ENCODE measurements around the gene SETD1B.

DNA sequence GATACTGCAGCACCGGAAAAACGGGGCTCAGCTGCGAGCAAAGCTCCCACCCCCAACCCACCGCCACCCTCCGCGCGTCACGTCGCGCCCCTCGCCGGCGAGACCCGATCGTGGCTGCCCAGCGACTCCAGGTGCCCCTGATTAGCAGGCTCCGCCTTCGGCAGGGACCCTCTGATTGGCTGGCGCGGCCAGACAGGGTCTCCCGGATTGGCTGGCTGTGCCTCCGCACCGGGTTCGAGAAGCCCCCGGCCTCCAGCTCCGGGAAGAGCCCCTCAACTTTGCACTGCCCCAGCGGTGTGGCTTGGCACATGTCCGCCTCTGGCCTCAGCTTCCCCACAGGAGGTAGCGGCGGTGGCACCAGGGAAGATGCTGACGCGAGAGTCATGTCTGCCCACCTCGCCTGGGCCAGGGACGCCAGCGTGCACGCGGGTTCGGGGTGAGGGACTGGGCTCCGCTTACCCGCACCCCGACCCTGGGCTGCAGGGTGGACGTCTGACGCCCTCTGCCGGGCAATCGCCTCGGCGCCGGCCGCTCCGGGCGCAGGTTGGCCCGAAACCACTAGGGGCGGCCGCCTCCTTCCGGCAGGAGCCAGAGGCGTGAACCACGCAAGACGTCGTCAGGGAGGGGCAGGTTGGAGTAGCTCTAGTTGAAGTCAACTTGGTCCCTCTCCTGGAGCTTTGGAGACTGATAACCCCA lies 9.8 kb upstream of the SETD1B start:
- TF ChIP-seq, protein P1, sequence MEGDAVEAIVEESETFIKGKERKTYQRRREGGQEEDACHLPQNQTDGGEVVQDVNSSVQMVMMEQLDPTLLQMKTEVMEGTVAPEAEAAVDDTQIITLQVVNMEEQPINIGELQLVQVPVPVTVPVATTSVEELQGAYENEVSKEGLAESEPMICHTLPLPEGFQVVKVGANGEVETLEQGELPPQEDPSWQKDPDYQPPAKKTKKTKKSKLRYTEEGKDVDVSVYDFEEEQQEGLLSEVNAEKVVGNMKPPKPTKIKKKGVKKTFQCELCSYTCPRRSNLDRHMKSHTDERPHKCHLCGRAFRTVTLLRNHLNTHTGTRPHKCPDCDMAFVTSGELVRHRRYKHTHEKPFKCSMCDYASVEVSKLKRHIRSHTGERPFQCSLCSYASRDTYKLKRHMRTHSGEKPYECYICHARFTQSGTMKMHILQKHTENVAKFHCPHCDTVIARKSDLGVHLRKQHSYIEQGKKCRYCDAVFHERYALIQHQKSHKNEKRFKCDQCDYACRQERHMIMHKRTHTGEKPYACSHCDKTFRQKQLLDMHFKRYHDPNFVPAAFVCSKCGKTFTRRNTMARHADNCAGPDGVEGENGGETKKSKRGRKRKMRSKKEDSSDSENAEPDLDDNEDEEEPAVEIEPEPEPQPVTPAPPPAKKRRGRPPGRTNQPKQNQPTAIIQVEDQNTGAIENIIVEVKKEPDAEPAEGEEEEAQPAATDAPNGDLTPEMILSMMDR (conservative IDR thresholded peaks at IDR 0.05 in 1 of 2, IDR thresholded peaks at IDR 0.05 in 1 of 2; ENCODE audit: low read depth in 1 of 2, low read length in 2 of 2) = peak; percentile 97 to 98
- TF ChIP-seq EZH2 (IDR thresholded peaks at IDR 0.05; ENCODE audit: low read length, missing control alignments) = no peak

All from fibroblast of lung (primary cell).